ENCODE data around the gene RFX4.

GRCh38 chr12:106745181-106745745, 162.5 kb downstream of the RFX4 start:
- no peak for TF ChIP-seq CTCF (IDR thresholded peaks at IDR 0.05; ENCODE audit: low read length)
- TF ChIP-seq EZH2phosphoT487 (IDR thresholded peaks at IDR 0.05; ENCODE audit: low read length): no peak
- no peak for TF ChIP-seq EZH2 (optimal IDR thresholded peaks at IDR 0.05; ENCODE audit: low read depth, low read length)

Measured in MM.1S (cell line).